GM12878 (cell line): ENCODE measurements around the gene CHID1. TPM values are rescaled to one million over a fixed set of nuclear protein-coding genes. Genes with fewer than 3 reads are reported as not detected.

Experiments
- ATAC-seq: fragments of 200-7000 bp; cut with Tn5 transposase; 3 replicates; pipeline ENCODE4 v1.9.1; 2020; ENCODE audit warnings: mild to moderate bottlenecking, moderate library complexity
- BruUV-seq: library from RNA; stranded (reverse); fragments of 400-500 nt; replicated peaks from 2 replicates; lab custom pipeline; 2021; lab: Mats Ljungman, UMichigan
- CTCF ChIA-PET: fragments of 300-600 bp; sonication (Branson Sonifier 250); formaldehyde crosslinking; extraction: SDS; loops from one replicate; lab custom pipeline; 2021; ENCODE audit warnings: inconsistent platforms; lab: Yijun Ruan, JAX
- POLR2A ChIA-PET: fragments of 350-600 bp; formaldehyde crosslinking; extraction: SDS; loops from one replicate; lab custom pipeline; 2021; ENCODE audit warnings: inconsistent platforms; lab: Charles Lee
- RAD21 ChIA-PET: fragments of 300-600 bp; sonication (Branson Sonifier 250); formaldehyde crosslinking; loops from one replicate; lab custom pipeline; 2023; ENCODE audit warnings: antibody characterized with exemption; ENCODE audit not compliant: unreplicated experiment; lab: Charles Lee
- SMC1A ChIA-PET: fragments of 300-600 bp; sonication (Branson Sonifier 250); formaldehyde crosslinking; loops from one replicate; lab custom pipeline; 2023; ENCODE audit not compliant: unreplicated experiment, uncharacterized antibody; lab: Charles Lee
- DNase-seq: peaks from one replicate; pipeline ENCODE4 v3.0.0-alpha.2; 2011; ENCODE audit warnings: low read depth, low spot score
- FAIRE-seq: peaks from 3 replicates; lab custom pipeline; 2011; peaks lifted over from hg19 to GRCh38; lab: Jason Lieb, UNC
- H2AFZ ChIP-seq: 2 replicates; pipeline ENCODE4 v1.6.0; 2011; ENCODE audit warnings: low read depth, low read length, control low read depth; ENCODE audit not compliant: control insufficient read depth
- H3K27ac ChIP-seq: 2 replicates; pipeline ENCODE4 v1.5.1; 2011; ENCODE audit warnings: control low read depth; ENCODE audit not compliant: control insufficient read depth, insufficient read depth
- H3K27me3 ChIP-seq, 2 experiments: replicated peaks in 1 of 2; 2 replicates each; pipeline versions ENCODE4 v1.6.0 to v1.6.1; 2011; ENCODE audit warnings: low read length in 1 of 2; ENCODE audit not compliant: control insufficient read depth in 2 of 2, insufficient read depth in 2 of 2
- H3K36me3 ChIP-seq, 2 experiments: 2 replicates each; pipeline ENCODE4 v1.5.1; 2011; ENCODE audit warnings: low read length in 1 of 2; ENCODE audit not compliant: control insufficient read depth in 2 of 2, insufficient read depth in 2 of 2
- H3K4me1 ChIP-seq: 2 replicates; pipeline ENCODE4 v1.6.1; 2011; ENCODE audit warnings: mild to moderate bottlenecking, low read length, moderate library complexity, mixed read lengths; ENCODE audit not compliant: control insufficient read depth, insufficient read depth
- H3K4me2 ChIP-seq: 2 replicates; pipeline ENCODE4 v1.6.0; 2011; ENCODE audit warnings: control low read depth; ENCODE audit not compliant: control insufficient read depth, insufficient read depth
- H3K4me3 ChIP-seq: fragments of 200-600 bp; sonication (generic); 2 replicates; pipeline ENCODE4 v1.5.1; 2016
- H3K79me2 ChIP-seq: 2 replicates; pipeline ENCODE4 v1.6.0; 2011; ENCODE audit warnings: low read length; ENCODE audit not compliant: control insufficient read depth, insufficient read depth
- H3K9ac ChIP-seq: 2 replicates; pipeline ENCODE4 v1.8.0; 2011; ENCODE audit warnings: low read length, control low read depth, mixed read lengths; ENCODE audit not compliant: control insufficient read depth, insufficient read depth
- H3K9me3 ChIP-seq: replicated peaks from 3 replicates; pipeline ENCODE4 v1.5.1; 2011; ENCODE audit warnings: mild to moderate bottlenecking, low read length; ENCODE audit not compliant: control insufficient read depth, insufficient read depth
- H4K20me1 ChIP-seq: 2 replicates; pipeline ENCODE4 v1.6.0; 2011; ENCODE audit not compliant: control insufficient read depth, insufficient read depth
- ASH2L ChIP-seq: fragments of 300-600, 200-600 bp; sonication (generic); IDR thresholded peaks from 2 replicates; pipeline ENCODE4 v1.6.1; 2017; ENCODE audit warnings: low read depth, mild to moderate bottlenecking, borderline replicate concordance
- CBX5 ChIP-seq: sonication (generic); IDR thresholded peaks from 2 replicates; pipeline ENCODE4 v1.6.1; 2016; ENCODE audit warnings: low read depth, moderate library complexity, mild to moderate bottlenecking, inconsistent platforms
- EZH2 ChIP-seq: IDR thresholded peaks from 2 replicates; pipeline ENCODE4 v1.6.1; 2012; ENCODE audit warnings: low read depth, mild to moderate bottlenecking, control low read depth, inconsistent platforms, low read length, borderline replicate concordance; ENCODE audit not compliant: control insufficient read depth
- FOS ChIP-seq: IDR thresholded peaks from 3 replicates; pipeline ENCODE4 v1.6.1; 2011; ENCODE audit warnings: borderline replicate concordance; ENCODE audit not compliant: insufficient read length; ENCODE audit errors: extremely low read depth
- HDAC6 ChIP-seq: fragments of 200-600 bp; sonication (generic); IDR thresholded peaks from one replicate; pipeline ENCODE4 v1.8.0; 2017; ENCODE audit warnings: antibody characterized with exemption; ENCODE audit not compliant: unreplicated experiment
- JUNB ChIP-seq: IDR thresholded peaks from 2 replicates; pipeline ENCODE4 v1.6.1; 2016; ENCODE audit warnings: antibody characterized with exemption, mild to moderate bottlenecking
- JUND ChIP-seq: IDR thresholded peaks from 2 replicates; pipeline ENCODE4 v1.6.1; 2012; ENCODE audit warnings: low read depth, mild to moderate bottlenecking, low read length, improper control_type of control experiment, moderate library complexity
- NFYB ChIP-seq: IDR thresholded peaks from 2 replicates; pipeline ENCODE4 v1.6.1; 2011; ENCODE audit warnings: low read depth, mild to moderate bottlenecking, low read length, improper control_type of control experiment, moderate library complexity; ENCODE audit not compliant: insufficient read depth
- PAX5 ChIP-seq: IDR thresholded peaks from 2 replicates; pipeline ENCODE4 v1.6.1; 2011; ENCODE audit warnings: low read depth, low read length, borderline replicate concordance
- RCOR1 ChIP-seq: conservative IDR thresholded peaks from 2 replicates; pipeline ENCODE4 v1.6.1; 2012; ENCODE audit warnings: low read depth, low read length, improper control_type of control experiment
- SMAD5 ChIP-seq: IDR thresholded peaks from 2 replicates; pipeline ENCODE4 v1.6.1; 2016; ENCODE audit warnings: antibody characterized with exemption, low read depth
- SREBF1 ChIP-seq: IDR thresholded peaks from 2 replicates; pipeline ENCODE4 v1.6.1; 2012; ENCODE audit warnings: mild to moderate bottlenecking, low read length
- STAT3 ChIP-seq: IDR thresholded peaks from 2 replicates; pipeline ENCODE4 v1.6.1; 2011; ENCODE audit warnings: low read depth, low read length, improper control_type of control experiment
- YBX1 ChIP-seq: fragments of 450-650 bp; IDR thresholded peaks from 2 replicates; pipeline ENCODE4 v1.6.1; 2016; ENCODE audit warnings: antibody characterized with exemption
- WGBS: methylation state at CpG from one replicate; pipeline ENCODE4 v1.1.6; 2016; ENCODE audit warnings: low lambda C conversion rate; ENCODE audit not compliant: insufficient replicate concordance, insufficient coverage; ENCODE audit errors: missing lambda C conversion rate; 5-methylcytosine and 5-hydroxymethylcytosine counted together
- in situ Hi-C: fragments of 300-500 bp; cut with MboI; formaldehyde crosslinking; loops from 9 replicates; pipeline ENCODE4 v1.14.3; 2018; ENCODE audit warnings: mixed read lengths
- intact Hi-C: fragments of 100-400 bp; cut with micrococcal nuclease; formaldehyde crosslinking; loops from one replicate; pipeline ENCODE4 v1.14.2; 2022; ENCODE audit not compliant: unreplicated experiment
- polyA plus RNA-seq, 11 experiments: library from polyadenylated mRNA; depleted of rRNA in 4 of 11; unstranded in 6 of 11; stranded (reverse) in 5 of 11; fragments of >200 nt; fragmentation: Nextera tagmentation in 4 of 11; fragmentation: Illumina TruSeq in 1 of 11; extraction: Ambion mirVana in 4 of 11; extraction: Trizol in 1 of 11; gene quantifications; 1 replicate in 1 of 11; 2 replicates in 10 of 11; pipeline versions ENCODE4 v1.2.1 to v1.2.3, GENCODE V29; 2011 to 2016; ENCODE audit warnings: inconsistent platforms in 2 of 11, missing spikeins in 2 of 11, low read depth in 1 of 11
- total RNA-seq, 4 experiments: library from RNA; depleted of rRNA in 3 of 4; stranded (reverse); fragments of >200 nt in 3 of 4; fragmentation: Illumina TruSeq in 1 of 4; extraction: Trizol in 1 of 4; gene quantifications; 2 replicates each; pipeline versions ENCODE4 v1.2.1 to v1.2.3, GENCODE V29; 2013 to 2021
- TF ChIP-seq, protein P1 (sequence below): fragments of 150-350 bp; IDR thresholded peaks from 2 replicates; pipeline ENCODE4 v1.6.1; 2016; ENCODE audit warnings: low read depth, low read length
- TF ChIP-seq, protein P2 (sequence below): fragments of 450-650 bp; formaldehyde crosslinking; IDR thresholded peaks from 2 replicates; pipeline ENCODE4 v1.4.0; 2020; ENCODE audit warnings: mild to moderate bottlenecking, moderate library complexity
- TF ChIP-seq, protein P3 (sequence below): fragments of 450-650 bp; IDR thresholded peaks from 2 replicates; pipeline ENCODE4 v1.6.1; 2014; ENCODE audit warnings: mild to moderate bottlenecking
- TF ChIP-seq, protein P4 (sequence below): IDR thresholded peaks from 2 replicates; pipeline ENCODE4 v1.6.1; 2011; ENCODE audit warnings: low read depth, low read length, improper control_type of control experiment, borderline replicate concordance

The CHID1 gene
- total and polyA plus RNA-seq, 10 of the 15 experiments (the other 5 are each of a cell fraction or from before 2014, with no cell fraction given) = 4.8 to 75.2 (median 30.1) TPM

DNA sequence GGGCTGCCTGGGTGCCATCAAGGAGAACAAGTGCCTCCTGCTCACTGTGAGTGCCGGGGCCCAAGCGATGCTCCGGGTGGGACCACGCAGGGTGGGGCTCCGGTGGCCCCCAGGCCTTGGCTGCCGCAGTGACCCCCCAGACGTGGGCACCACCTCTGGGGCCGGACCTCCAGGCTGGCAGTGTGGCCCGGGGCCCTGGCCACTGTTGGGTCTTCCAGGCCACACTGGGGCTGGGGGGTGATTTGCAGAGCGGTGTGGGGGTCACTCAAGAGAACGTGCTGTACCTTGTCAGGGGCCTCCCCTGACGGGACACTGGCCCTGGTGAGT, 48.0 kb downstream of the CHID1 start:
- H3K27me3 ChIP-seq = no peaks in the 10 kb centered on the region
- no peak overlapping the region for H3K4me2 ChIP-seq
- FAIRE-seq (no peak), DNase-seq (no peak), ATAC-seq (no peak)
- ChIA-PET POLR2A (no interaction called here), CTCF (no interaction called here), SMC1A (no interaction called here), RAD21 (no interaction called here)
- H2AFZ ChIP-seq = no peak overlapping the region
- no peaks in the 10 kb centered on the region for H3K9me3 ChIP-seq
- H3K4me3 ChIP-seq = no peak overlapping the region
- no peaks in the 10 kb centered on the region for H3K4me1 ChIP-seq
- H3K36me3 ChIP-seq = no peaks in the 10 kb centered on the region
- H3K79me2 ChIP-seq = no peaks in the 10 kb centered on the region
- H3K27ac ChIP-seq = no peak overlapping the region
- intact Hi-C loops (no loop called here), in situ Hi-C loops (no loop called here)
- 59% methylated on average over 4 of the region's 12 CpGs for WGBS
- no peak overlapping the region for H3K9ac ChIP-seq
- no TSS peak for BruUV-seq
- no peaks in the 10 kb centered on the region for H4K20me1 ChIP-seq
- TF ChIP-seq, protein P1, sequence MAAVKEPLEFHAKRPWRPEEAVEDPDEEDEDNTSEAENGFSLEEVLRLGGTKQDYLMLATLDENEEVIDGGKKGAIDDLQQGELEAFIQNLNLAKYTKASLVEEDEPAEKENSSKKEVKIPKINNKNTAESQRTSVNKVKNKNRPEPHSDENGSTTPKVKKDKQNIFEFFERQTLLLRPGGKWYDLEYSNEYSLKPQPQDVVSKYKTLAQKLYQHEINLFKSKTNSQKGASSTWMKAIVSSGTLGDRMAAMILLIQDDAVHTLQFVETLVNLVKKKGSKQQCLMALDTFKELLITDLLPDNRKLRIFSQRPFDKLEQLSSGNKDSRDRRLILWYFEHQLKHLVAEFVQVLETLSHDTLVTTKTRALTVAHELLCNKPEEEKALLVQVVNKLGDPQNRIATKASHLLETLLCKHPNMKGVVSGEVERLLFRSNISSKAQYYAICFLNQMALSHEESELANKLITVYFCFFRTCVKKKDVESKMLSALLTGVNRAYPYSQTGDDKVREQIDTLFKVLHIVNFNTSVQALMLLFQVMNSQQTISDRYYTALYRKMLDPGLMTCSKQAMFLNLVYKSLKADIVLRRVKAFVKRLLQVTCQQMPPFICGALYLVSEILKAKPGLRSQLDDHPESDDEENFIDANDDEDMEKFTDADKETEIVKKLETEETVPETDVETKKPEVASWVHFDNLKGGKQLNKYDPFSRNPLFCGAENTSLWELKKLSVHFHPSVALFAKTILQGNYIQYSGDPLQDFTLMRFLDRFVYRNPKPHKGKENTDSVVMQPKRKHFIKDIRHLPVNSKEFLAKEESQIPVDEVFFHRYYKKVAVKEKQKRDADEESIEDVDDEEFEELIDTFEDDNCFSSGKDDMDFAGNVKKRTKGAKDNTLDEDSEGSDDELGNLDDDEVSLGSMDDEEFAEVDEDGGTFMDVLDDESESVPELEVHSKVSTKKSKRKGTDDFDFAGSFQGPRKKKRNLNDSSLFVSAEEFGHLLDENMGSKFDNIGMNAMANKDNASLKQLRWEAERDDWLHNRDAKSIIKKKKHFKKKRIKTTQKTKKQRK = no peak
- TF ChIP-seq CBX5 (no peak), STAT3 (no peak), NFYB (no peak), EZH2 (no peak), YBX1 (no peak), ASH2L (no peak), FOS (no peak), JUNB (no peak), JUND (no peak), SMAD5 (no peak), RCOR1 (no peak), SREBF1 (no peak), HDAC6 (no peak), PAX5 (no peak)
- TF ChIP-seq, protein P2, sequence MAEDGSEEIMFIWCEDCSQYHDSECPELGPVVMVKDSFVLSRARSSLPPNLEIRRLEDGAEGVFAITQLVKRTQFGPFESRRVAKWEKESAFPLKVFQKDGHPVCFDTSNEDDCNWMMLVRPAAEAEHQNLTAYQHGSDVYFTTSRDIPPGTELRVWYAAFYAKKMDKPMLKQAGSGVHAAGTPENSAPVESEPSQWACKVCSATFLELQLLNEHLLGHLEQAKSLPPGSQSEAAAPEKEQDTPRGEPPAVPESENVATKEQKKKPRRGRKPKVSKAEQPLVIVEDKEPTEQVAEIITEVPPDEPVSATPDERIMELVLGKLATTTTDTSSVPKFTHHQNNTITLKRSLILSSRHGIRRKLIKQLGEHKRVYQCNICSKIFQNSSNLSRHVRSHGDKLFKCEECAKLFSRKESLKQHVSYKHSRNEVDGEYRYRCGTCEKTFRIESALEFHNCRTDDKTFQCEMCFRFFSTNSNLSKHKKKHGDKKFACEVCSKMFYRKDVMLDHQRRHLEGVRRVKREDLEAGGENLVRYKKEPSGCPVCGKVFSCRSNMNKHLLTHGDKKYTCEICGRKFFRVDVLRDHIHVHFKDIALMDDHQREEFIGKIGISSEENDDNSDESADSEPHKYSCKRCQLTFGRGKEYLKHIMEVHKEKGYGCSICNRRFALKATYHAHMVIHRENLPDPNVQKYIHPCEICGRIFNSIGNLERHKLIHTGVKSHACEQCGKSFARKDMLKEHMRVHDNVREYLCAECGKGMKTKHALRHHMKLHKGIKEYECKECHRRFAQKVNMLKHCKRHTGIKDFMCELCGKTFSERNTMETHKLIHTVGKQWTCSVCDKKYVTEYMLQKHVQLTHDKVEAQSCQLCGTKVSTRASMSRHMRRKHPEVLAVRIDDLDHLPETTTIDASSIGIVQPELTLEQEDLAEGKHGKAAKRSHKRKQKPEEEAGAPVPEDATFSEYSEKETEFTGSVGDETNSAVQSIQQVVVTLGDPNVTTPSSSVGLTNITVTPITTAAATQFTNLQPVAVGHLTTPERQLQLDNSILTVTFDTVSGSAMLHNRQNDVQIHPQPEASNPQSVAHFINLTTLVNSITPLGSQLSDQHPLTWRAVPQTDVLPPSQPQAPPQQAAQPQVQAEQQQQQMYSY = no peak
- TF ChIP-seq, protein P3, sequence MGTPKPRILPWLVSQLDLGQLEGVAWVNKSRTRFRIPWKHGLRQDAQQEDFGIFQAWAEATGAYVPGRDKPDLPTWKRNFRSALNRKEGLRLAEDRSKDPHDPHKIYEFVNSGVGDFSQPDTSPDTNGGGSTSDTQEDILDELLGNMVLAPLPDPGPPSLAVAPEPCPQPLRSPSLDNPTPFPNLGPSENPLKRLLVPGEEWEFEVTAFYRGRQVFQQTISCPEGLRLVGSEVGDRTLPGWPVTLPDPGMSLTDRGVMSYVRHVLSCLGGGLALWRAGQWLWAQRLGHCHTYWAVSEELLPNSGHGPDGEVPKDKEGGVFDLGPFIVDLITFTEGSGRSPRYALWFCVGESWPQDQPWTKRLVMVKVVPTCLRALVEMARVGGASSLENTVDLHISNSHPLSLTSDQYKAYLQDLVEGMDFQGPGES = no peak
- TF ChIP-seq, protein P4, sequence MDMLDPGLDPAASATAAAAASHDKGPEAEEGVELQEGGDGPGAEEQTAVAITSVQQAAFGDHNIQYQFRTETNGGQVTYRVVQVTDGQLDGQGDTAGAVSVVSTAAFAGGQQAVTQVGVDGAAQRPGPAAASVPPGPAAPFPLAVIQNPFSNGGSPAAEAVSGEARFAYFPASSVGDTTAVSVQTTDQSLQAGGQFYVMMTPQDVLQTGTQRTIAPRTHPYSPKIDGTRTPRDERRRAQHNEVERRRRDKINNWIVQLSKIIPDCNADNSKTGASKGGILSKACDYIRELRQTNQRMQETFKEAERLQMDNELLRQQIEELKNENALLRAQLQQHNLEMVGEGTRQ = no peak
